Measurements from ENCODE around the gene PEX5.
A peak's percentile ranks its signal among the peaks of the same experiment; 100 is the strongest.

The PEX5 gene

DNA sequence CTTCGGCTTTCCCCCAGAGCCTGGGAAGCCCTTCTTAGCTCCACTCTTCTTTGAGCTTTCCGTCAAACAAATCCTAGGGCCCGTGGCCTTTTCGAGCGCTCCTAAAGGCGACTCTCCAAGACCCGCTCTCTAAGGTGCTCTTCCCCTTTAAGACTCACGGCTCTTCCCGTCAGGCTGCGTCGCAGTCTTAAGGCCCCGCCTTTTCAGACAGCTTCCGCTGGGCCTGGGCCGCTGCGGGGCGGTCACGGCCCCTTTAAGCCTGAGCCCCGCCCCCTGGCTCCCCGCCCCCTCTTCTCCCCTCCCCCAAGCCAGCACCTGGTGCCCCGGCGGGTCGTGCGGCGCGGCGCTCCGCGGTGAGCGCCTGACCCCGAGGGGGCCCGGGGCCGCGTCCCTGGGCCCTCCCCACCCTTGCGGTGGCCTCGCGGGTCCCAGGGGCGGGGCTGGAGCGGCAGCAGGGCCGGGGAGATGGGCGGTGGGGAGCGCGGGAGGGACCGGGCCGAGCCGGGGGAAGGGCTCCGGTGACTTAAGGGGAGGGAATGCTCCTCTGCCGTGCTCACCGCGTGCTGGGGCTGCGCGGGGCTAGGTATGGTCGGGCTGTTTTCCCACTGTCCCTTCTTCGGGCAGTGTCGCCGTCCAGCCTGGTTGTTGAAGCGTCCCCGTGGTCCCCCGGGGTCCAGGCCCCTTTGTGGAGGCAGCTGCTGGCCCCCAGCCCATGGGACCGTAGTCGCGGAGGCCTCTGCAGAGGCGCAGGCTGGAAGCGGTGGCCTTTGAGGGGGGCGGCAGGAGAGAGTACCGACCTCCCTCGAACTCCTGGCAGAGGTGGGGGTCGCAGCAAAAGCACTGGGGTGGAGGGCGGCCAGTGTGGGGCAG lies at the start of gene PEX5:
TSS of gene PEX5 (plus strand) at position 289 of the 870 bp plus-strand sequence. CDS start 692 bp downstream, outside the sequence.
- Histone ChIP-seq H3K9ac (ENCODE audit: low read length in 5 of 5) (peak within 1 kb of the TSS; percentile 90 to 99 (median 97)), H3K9me3 (ENCODE audit: control insufficient read depth in 5 of 5, low read length in 5 of 5) (no peaks in the 10 kb centered on the region), H3K36me3 (ENCODE audit: control insufficient read depth in 5 of 5, insufficient read depth in 5 of 5, low read length in 5 of 5) (peaks cover 11 to 15% (median 14%) of the 10 kb centered on the region in 5 donors), H3K27ac (ENCODE audit: low read depth, low read length) (peak within 1 kb of the TSS; percentile 98), H3K4me3 (ENCODE audit: low read depth in 1 of 5, low read length in 5 of 5) (peak within 1 kb of the TSS; percentile 91 to 96 (median 94)), H3K27me3 (ENCODE audit: control insufficient read depth in 5 of 5, insufficient read depth in 4 of 5, low read length in 5 of 5) (no peaks in the 10 kb centered on the region), H3K4me1 (ENCODE audit: control insufficient read depth in 5 of 5, insufficient read depth in 5 of 5, low read length in 5 of 5) (peaks cover 8 to 34% (median 23%) of the 10 kb centered on the region in 5 donors)

DNA sequence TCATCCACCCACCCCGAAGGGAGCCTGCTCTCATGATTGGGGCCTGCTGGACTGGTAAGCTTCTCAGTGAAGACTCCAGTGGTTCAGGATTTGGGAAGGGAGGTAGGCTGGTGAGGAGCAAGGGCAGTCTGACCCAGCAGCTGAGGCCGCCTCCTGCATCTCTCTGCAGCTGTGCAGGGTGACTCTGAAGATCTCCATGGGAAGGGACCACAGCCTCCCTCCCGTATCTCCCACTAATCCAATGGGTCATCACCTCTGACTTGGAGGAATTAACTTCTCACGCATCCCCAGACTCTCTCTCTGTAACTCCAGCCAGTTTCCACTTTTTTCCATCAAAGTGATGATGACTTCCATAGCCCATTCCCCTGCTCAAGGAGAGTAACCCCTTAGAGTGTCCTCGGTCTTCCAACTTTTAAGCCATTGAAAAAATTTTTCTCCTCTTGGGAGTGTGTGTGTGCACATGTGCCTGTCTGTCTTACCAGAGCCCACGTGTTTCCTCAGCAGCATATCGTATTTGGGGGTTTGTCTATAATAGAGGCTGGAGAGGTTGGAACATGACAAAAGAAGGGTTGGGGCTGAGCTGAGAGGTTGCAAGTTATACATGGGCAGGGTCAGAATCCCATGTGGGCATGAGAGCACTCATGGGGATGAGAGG lies 48.0 kb upstream of the PEX5 start:
- Histone ChIP-seq H3K27me3 (ENCODE audit: control insufficient read depth in 5 of 5, insufficient read depth in 4 of 5, low read length in 5 of 5) (no peaks in the 10 kb centered on the region), H3K9me3 (ENCODE audit: control insufficient read depth in 5 of 5, low read length in 5 of 5) (no peaks in the 10 kb centered on the region), H3K9ac (ENCODE audit: low read length in 5 of 5) (no peak overlapping the region), H3K36me3 (ENCODE audit: control insufficient read depth in 5 of 5, insufficient read depth in 5 of 5, low read length in 5 of 5) (peaks cover 0 to 21% (median 9%) of the 10 kb centered on the region in 5 donors), H3K4me1 (ENCODE audit: control insufficient read depth in 5 of 5, insufficient read depth in 5 of 5, low read length in 5 of 5) (peaks cover 0 to 12% (median 8%) of the 10 kb centered on the region in 5 donors), H3K27ac (ENCODE audit: low read depth, low read length) (no peak overlapping the region), H3K4me3 (ENCODE audit: low read depth in 1 of 5, low read length in 5 of 5) (no peak overlapping the region)

DNA sequence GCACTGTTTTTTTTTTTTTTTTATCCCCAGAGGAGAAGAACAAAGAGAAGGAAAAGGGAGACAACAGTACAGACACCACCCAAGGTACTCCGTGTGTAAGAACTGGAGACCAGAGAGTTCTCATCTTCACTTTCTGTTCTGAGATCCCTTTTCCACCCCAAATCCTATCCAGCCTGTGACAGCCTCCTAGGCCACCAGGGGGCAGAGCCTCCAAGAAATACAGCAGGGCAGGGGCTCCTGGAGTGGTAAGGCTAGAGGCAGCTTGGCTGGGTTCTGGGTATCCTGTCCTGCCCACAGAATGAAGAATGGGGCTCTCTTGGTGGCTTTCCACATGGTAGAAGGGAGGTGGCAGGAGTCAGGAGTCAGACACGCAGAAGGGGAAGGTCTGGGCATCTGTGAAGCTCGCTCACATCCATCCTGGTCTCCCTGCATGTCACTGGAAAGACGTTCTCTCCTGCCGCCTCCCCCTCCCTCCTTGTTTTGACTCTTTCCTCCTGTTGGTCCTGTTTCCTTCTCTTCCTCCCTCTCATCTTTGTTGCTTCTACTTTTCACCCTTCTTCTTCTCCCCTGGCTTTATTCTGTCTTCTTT lies 47.3 kb upstream of the PEX5 start:
- no peaks in the 10 kb centered on the region for H3K27me3 ChIP-seq (ENCODE audit: control insufficient read depth in 5 of 5, insufficient read depth in 4 of 5, low read length in 5 of 5)
- peaks cover 0 to 15% (median 3%) of the 10 kb centered on the region in 5 donors for H3K36me3 ChIP-seq (ENCODE audit: control insufficient read depth in 5 of 5, insufficient read depth in 5 of 5, low read length in 5 of 5)
- no peak overlapping the region for H3K9ac ChIP-seq (ENCODE audit: low read length in 5 of 5)
- no peak overlapping the region for H3K4me3 ChIP-seq (ENCODE audit: low read depth in 1 of 5, low read length in 5 of 5)
- peaks cover 0 to 12% (median 8%) of the 10 kb centered on the region in 5 donors for H3K4me1 ChIP-seq (ENCODE audit: control insufficient read depth in 5 of 5, insufficient read depth in 5 of 5, low read length in 5 of 5)
- H3K27ac ChIP-seq (ENCODE audit: low read depth, low read length): no peak overlapping the region
- H3K9me3 ChIP-seq (ENCODE audit: control insufficient read depth in 5 of 5, low read length in 5 of 5): no peaks in the 10 kb centered on the region

DNA sequence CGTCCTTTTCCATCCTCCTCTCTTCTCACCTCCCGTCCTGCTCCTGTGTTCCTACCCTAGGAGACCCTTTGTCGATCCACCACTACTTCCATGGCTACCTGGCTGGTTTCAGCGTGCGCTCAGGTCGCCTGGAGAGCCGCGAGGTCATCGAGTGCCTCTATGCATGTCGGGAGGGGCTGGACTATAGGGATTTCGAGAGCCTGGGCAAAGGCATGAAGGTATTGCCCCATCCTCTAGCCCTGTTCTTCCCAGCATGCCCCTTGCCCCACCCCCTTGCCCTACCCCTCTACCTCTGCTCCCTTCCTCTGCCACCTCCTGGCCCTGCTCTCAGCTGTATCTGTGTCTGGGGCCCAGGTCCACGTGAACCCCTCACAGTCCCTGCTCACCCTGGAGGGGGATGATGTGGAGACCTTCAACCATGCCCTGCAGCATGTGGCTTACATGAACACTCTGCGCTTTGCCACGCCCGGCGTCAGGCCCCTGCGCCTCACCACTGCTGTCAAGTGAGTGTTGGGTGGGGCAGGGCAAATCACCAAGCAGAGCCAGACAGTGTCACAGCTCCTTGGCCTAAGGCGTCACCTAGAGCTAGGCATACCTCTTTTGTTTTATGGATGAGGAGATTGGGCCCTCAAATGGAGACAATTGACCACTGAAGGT lies 46.5 kb upstream of the PEX5 start:
- H3K27ac ChIP-seq (ENCODE audit: low read depth, low read length): no peak overlapping the region
- peaks cover 0 to 12% (median 2%) of the 10 kb centered on the region in 5 donors for H3K36me3 ChIP-seq (ENCODE audit: control insufficient read depth in 5 of 5, insufficient read depth in 5 of 5, low read length in 5 of 5)
- no peaks in the 10 kb centered on the region for H3K9me3 ChIP-seq (ENCODE audit: control insufficient read depth in 5 of 5, low read length in 5 of 5)
- H3K27me3 ChIP-seq (ENCODE audit: control insufficient read depth in 5 of 5, insufficient read depth in 4 of 5, low read length in 5 of 5): no peaks in the 10 kb centered on the region
- no peak overlapping the region for H3K4me3 ChIP-seq (ENCODE audit: low read depth in 1 of 5, low read length in 5 of 5)
- H3K4me1 ChIP-seq (ENCODE audit: control insufficient read depth in 5 of 5, insufficient read depth in 5 of 5, low read length in 5 of 5): peaks cover 0 to 12% (median 8%) of the 10 kb centered on the region in 5 donors
- H3K9ac ChIP-seq (ENCODE audit: low read length in 5 of 5): no peak overlapping the region

- Histone ChIP-seq H3K9ac (ENCODE audit: low read length in 5 of 5) (no peak overlapping the region), H3K4me3 (ENCODE audit: low read depth in 1 of 5, low read length in 5 of 5) (no peak overlapping the region), H3K27me3 (ENCODE audit: control insufficient read depth in 5 of 5, insufficient read depth in 4 of 5, low read length in 5 of 5) (no peaks in the 10 kb centered on the region), H3K36me3 (ENCODE audit: control insufficient read depth in 5 of 5, insufficient read depth in 5 of 5, low read length in 5 of 5) (peaks cover 0 to 8% (median 2%) of the 10 kb centered on the region in 5 donors), H3K9me3 (ENCODE audit: control insufficient read depth in 5 of 5, low read length in 5 of 5) (no peaks in the 10 kb centered on the region), H3K27ac (ENCODE audit: low read depth, low read length) (no peak overlapping the region), H3K4me1 (ENCODE audit: control insufficient read depth in 5 of 5, insufficient read depth in 5 of 5, low read length in 5 of 5) (peaks cover 0 to 12% (median 8%) of the 10 kb centered on the region in 5 donors)
Observed at GRCh38 chr12:7143564-7143963, 45.9 kb upstream of the PEX5 start.

DNA sequence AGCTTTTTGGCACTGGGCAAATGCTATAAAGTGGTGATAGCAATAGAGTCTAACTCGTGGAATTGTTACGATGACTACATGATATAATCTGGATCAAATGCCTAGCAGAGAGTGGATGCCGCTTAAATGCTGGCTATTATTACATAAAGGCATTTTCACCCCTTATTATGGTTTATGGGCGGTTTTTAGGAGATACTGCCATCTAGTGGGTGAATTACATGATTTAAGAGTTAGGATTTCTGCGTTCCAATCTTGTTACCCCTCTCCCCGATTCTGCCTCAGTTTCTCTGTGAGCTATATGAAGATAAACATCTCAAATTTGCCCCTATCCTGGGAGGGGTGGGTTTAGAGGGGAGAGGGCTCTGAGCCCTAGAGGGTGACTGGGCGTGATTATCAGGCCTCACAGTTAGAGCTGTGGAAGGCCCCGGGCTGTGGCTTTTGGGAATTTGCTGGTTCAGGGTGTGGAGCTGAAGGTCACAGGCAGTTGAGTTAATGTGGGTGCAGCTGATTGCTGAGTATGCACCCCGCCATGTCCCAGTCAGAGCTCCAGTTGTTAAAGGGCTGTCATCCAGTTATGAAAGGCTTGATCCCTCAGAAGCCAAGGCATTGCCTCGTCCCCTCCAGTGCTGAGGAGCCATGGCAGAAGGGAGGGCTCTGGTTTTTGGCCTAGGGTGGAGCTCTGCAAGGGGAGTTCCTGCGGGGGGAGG lies 44.9 kb upstream of the PEX5 start:
- Histone ChIP-seq H3K27me3 (ENCODE audit: control insufficient read depth in 5 of 5, insufficient read depth in 4 of 5, low read length in 5 of 5) (no peaks in the 10 kb centered on the region), H3K9ac (ENCODE audit: low read length in 5 of 5) (peak overlapping the region in 1 of 5 donors; percentile 19), H3K9me3 (ENCODE audit: control insufficient read depth in 5 of 5, low read length in 5 of 5) (no peaks in the 10 kb centered on the region), H3K4me3 (ENCODE audit: low read depth in 1 of 5, low read length in 5 of 5) (no peak overlapping the region), H3K4me1 (ENCODE audit: control insufficient read depth in 5 of 5, insufficient read depth in 5 of 5, low read length in 5 of 5) (peaks cover 0 to 12% (median 8%) of the 10 kb centered on the region in 5 donors), H3K36me3 (ENCODE audit: control insufficient read depth in 5 of 5, insufficient read depth in 5 of 5, low read length in 5 of 5) (peaks cover 0 to 13% (median 2%) of the 10 kb centered on the region in 5 donors), H3K27ac (ENCODE audit: low read depth, low read length) (peak overlapping the region; percentile 15)

DNA sequence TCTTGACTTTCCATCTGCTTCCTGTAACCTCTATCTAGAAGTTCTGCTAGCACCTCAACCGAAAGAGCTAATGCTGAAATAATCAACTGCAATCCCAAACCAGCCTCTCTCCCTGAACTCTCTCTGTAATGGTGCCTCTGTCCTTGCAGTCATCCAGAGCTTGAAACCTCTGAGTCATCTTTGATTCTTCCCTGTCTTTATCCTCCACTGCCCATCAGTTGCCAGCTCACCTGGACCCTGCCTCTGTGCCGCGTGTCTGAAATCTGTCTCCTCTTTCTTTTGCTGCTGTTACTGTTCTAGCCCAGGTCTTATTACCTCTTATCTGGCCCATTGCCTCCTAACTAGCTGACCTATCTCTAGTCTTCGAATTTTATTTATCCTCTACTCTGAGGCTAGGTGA lies 43.8 kb upstream of the PEX5 start:
- Histone ChIP-seq H3K27ac (ENCODE audit: low read depth, low read length) (no peak overlapping the region), H3K4me3 (ENCODE audit: low read depth in 1 of 5, low read length in 5 of 5) (no peak overlapping the region), H3K9me3 (ENCODE audit: control insufficient read depth in 5 of 5, low read length in 5 of 5) (no peaks in the 10 kb centered on the region), H3K4me1 (ENCODE audit: control insufficient read depth in 5 of 5, insufficient read depth in 5 of 5, low read length in 5 of 5) (peaks cover 0 to 12% (median 8%) of the 10 kb centered on the region in 5 donors), H3K36me3 (ENCODE audit: control insufficient read depth in 5 of 5, insufficient read depth in 5 of 5, low read length in 5 of 5) (peaks cover 0 to 18% (median 9%) of the 10 kb centered on the region in 5 donors), H3K27me3 (ENCODE audit: control insufficient read depth in 5 of 5, insufficient read depth in 4 of 5, low read length in 5 of 5) (no peaks in the 10 kb centered on the region), H3K9ac (ENCODE audit: low read length in 5 of 5) (no peak overlapping the region)

DNA sequence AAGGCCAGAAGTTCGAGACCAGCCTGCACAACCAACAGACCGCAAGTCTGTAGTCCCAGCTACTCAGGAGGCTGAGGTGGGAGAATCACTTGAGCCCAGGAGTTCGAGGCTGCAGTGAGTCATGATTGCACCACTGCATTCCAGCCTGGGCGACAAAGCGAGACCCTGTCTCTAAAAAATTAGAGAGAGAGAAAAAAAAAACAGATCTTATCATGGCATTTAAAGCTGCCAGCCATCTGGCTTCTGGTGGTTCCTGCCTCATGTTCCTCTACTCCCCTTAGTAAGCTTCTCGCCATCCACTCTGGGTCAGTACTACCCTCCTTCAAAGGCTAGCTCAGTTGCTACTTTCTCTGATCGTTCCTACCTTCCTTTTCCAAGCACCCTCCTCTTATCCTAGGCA lies 43.3 kb upstream of the PEX5 start:
- H3K36me3 ChIP-seq (ENCODE audit: control insufficient read depth in 5 of 5, insufficient read depth in 5 of 5, low read length in 5 of 5): peaks cover 0 to 24% (median 14%) of the 10 kb centered on the region in 5 donors
- H3K4me1 ChIP-seq (ENCODE audit: control insufficient read depth in 5 of 5, insufficient read depth in 5 of 5, low read length in 5 of 5): peaks cover 0 to 12% (median 8%) of the 10 kb centered on the region in 5 donors
- H3K9ac ChIP-seq (ENCODE audit: low read length in 5 of 5): no peak overlapping the region
- H3K27me3 ChIP-seq (ENCODE audit: control insufficient read depth in 5 of 5, insufficient read depth in 4 of 5, low read length in 5 of 5): no peaks in the 10 kb centered on the region
- no peak overlapping the region for H3K4me3 ChIP-seq (ENCODE audit: low read depth in 1 of 5, low read length in 5 of 5)
- no peaks in the 10 kb centered on the region for H3K9me3 ChIP-seq (ENCODE audit: control insufficient read depth in 5 of 5, low read length in 5 of 5)
- no peak overlapping the region for H3K27ac ChIP-seq (ENCODE audit: low read depth, low read length)

- Histone ChIP-seq H3K9ac (ENCODE audit: low read length in 5 of 5) (no peak overlapping the region), H3K27me3 (ENCODE audit: control insufficient read depth in 5 of 5, insufficient read depth in 4 of 5, low read length in 5 of 5) (no peaks in the 10 kb centered on the region), H3K36me3 (ENCODE audit: control insufficient read depth in 5 of 5, insufficient read depth in 5 of 5, low read length in 5 of 5) (peaks cover 0 to 25% (median 14%) of the 10 kb centered on the region in 5 donors), H3K4me1 (ENCODE audit: control insufficient read depth in 5 of 5, insufficient read depth in 5 of 5, low read length in 5 of 5) (peaks cover 0 to 12% (median 8%) of the 10 kb centered on the region in 5 donors), H3K27ac (ENCODE audit: low read depth, low read length) (no peak overlapping the region), H3K4me3 (ENCODE audit: low read depth in 1 of 5, low read length in 5 of 5) (no peak overlapping the region), H3K9me3 (ENCODE audit: control insufficient read depth in 5 of 5, low read length in 5 of 5) (no peaks in the 10 kb centered on the region)
Observed at GRCh38 chr12:7146906-7147305, 42.6 kb upstream of the PEX5 start.

Data from subcutaneous abdominal adipose tissue (tissue), 5 donors.